HG02642 (cell line): Measurements from ENCODE around the gene GSE1.

Experiments used
- ATAC-seq: cut with Tn5 transposase; IDR thresholded peaks from one replicate; pipeline ENCODE4 v1.9.1; 2021; ENCODE audit warnings: mild to moderate bottlenecking; ENCODE audit not compliant: unreplicated experiment, poor library complexity

Gene GSE1

GRCh38 chr16:85573696-85574641 lies 39.2 kb upstream of the GSE1 start:
- no peak for ATAC-seq

- no peak for ATAC-seq
Observed at GRCh38 chr16:85574672-85575475, 38.2 kb upstream of the GSE1 start.

GRCh38 chr16:85575920-85576319 lies 37.2 kb upstream of the GSE1 start:
- ATAC-seq, result no peak

DNA sequence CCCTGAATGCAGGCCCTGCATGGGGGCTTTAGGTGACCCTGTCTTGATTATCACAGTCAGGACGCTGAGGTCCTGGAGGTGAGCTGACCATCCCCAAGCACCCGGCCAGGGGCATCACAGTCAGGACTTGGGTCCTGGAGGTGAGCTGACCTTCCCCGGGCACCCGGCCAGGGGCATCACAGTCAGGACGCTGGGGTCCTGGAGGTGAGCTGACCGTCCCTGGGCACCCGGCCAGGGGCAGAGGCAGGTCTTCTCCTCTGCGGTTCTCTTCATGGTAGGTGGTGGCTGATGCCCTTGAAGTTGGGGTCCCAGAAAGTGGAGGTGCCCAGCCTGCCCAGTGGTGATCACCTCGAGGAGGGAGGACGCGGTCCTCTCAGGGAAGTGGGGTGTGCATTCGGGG lies 36.2 kb upstream of the GSE1 start:
- ATAC-seq, result no peak

- ATAC-seq, result no peak
Observed at GRCh38 chr16:85577899-85578598, 35.1 kb upstream of the GSE1 start.

DNA sequence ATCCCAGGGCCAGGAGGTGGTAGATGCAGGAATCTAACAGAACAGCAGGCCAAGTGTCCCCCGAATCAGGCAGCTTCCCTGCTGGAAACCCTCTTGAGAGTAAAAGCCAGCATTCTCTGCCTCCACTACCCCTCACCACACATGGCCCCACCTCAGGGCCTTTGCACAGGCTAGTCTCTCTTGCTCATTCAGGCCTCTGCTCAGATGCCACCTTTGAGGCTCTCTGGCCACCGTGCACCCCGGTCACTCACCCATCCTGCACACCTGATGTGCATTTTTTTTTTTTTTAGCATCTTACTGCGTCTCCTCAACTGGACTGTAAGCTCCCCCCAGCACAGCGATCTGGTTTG lies 34.5 kb upstream of the GSE1 start:
- ATAC-seq, result no peak

DNA sequence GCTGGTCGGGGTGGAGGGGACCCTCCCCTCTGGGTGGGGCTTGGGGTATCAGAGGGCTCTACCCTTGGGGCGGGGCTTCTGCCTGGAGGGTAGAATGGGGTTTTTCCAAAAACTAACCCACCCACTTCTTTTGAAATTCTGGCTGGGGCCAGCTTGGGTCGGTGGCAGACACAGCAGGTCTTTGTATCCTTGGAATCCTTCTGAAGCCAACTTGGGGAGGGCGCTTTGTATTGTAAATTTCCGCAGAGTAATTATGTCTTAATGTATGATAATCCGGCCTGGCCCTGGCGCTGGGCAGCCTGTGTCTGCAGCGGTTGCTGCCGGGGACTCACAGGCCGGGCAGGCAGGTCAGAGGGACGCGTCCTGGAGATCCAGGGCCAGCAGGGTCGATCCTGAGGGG lies 33.9 kb upstream of the GSE1 start:
- no peak for ATAC-seq

- ATAC-seq, result no peak
Observed at GRCh38 chr16:85579923-85580580, 33.1 kb upstream of the GSE1 start.

- ATAC-seq, result no peak
Observed at GRCh38 chr16:85580684-85581083, 32.4 kb upstream of the GSE1 start.

DNA sequence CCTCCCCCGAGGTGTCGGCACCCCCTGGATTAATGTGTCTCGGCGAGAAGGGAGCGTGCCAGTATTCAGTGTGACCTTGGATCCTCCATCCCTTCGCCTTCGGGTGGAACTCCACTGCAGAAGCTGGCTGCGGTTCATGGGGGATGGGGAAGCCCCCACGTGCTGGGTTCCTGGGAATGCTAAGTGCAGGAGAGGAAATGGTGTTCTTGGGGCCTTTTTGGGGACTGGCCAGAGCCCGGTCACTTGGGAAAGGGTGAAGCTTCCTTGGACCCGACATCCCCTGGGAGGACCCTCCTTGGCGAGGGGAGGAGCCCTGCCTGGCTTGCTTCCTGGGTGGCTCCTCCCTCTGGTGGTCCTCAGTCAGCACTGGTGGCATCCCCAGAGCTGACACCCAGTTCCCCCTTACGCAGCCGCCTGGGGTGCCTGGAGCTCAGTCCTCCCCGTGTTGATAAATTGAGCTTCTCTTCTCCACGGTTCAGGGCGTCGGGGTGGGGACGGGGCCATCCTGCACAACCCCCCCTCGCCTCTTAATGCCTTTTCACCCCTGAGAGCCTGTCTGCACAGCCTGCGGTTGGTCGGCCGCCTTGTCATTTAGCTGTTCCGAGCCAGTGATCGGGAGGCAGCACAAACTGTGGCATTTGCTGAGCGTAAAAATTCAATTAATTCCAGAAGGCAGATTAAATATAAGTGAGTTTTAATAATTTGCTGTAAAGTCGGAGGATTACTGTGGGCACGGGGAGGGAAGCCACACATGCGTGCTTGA lies 30.7 kb upstream of the GSE1 start:
- no peak for ATAC-seq

GRCh38 chr16:85583491-85584181 lies 29.5 kb upstream of the GSE1 start:
- ATAC-seq, result no peak

GRCh38 chr16:85584267-85584666 lies 28.9 kb upstream of the GSE1 start:
- ATAC-seq, result no peak

DNA sequence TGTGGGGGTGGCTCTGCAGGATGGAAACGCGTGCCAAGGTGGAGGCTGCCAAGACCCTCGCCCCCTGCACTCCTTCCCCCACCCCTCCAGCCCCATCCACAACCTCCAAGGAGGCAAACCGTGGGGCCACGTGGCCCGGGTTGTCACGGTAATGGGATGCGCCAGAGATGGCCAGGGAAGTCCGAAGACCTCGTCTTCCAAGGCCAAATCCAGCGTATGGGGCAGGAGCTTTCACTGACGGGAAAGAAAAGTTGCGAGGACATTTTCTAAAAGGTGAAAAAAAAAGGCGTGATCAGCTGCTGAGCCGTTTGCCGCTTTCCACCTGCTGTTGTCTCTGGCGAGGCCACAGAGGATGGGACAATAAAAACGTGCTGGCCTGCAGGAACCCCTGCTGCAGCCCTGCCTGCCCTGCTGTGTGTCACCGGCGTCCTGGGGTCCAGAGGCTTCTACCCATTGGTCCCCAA lies 28.3 kb upstream of the GSE1 start:
- no peak for ATAC-seq

- ATAC-seq, result no peak
Observed at GRCh38 chr16:85585711-85586110, 27.4 kb upstream of the GSE1 start.

- ATAC-seq, result no peak
Observed at GRCh38 chr16:85586380-85587104, 26.6 kb upstream of the GSE1 start.

- ATAC-seq, result no peak
Observed at GRCh38 chr16:85587762-85588556, 25.2 kb upstream of the GSE1 start.
